H9 (cell line): ENCODE results near the gene ARHGEF33. TPM values are rescaled to one million over a fixed set of nuclear protein-coding genes. Genes with fewer than 3 reads are reported as not detected.

ENCODE experiments used
- DNase-seq: peaks from one replicate; pipeline ENCODE4 v3.0.0-alpha.2; 2017
- H2AFZ ChIP-seq: one replicate; pipeline ENCODE4 v1.6.1; 2013; ENCODE audit warnings: mild to moderate bottlenecking, low read length, control low read depth, moderate library complexity
- H2AK5ac ChIP-seq: 2 replicates; pipeline ENCODE4 v1.6.1; 2013; ENCODE audit warnings: low read length, control low read depth, mixed read lengths; ENCODE audit not compliant: insufficient read length
- H2BK120ac ChIP-seq: one replicate; pipeline ENCODE4 v1.6.1; 2013; ENCODE audit warnings: low read depth, mild to moderate bottlenecking, low read length, control low read depth, inconsistent platforms; ENCODE audit not compliant: poor library complexity, severe bottlenecking
- H2BK12ac ChIP-seq: 2 replicates; pipeline ENCODE4 v1.6.1; 2013; ENCODE audit warnings: low read length, control low read depth, mixed read lengths, low read depth; ENCODE audit not compliant: insufficient read length
- H2BK15ac ChIP-seq: 2 replicates; pipeline ENCODE4 v1.6.1; 2013; ENCODE audit warnings: low read depth, low read length, control low read depth
- H2BK20ac ChIP-seq: one replicate; pipeline ENCODE4 v1.6.1; 2013; ENCODE audit warnings: low read depth, mild to moderate bottlenecking, low read length, control low read depth, inconsistent platforms; ENCODE audit not compliant: poor library complexity, severe bottlenecking
- H2BK5ac ChIP-seq: 2 replicates; pipeline ENCODE4 v1.6.1; 2013; ENCODE audit warnings: low read length, control low read depth, mixed read lengths; ENCODE audit not compliant: insufficient read length
- H3K14ac ChIP-seq: 2 replicates; pipeline ENCODE4 v1.6.1; 2013; ENCODE audit warnings: low read length, control low read depth; ENCODE audit not compliant: insufficient read depth
- H3K18ac ChIP-seq: 2 replicates; pipeline ENCODE4 v1.6.1; 2013; ENCODE audit warnings: low read depth, mild to moderate bottlenecking, mixed read lengths, low read length, control low read depth; ENCODE audit not compliant: insufficient read length
- H3K23ac ChIP-seq: 2 replicates; pipeline ENCODE4 v1.6.1; 2013; ENCODE audit warnings: low read length, control low read depth, mixed read lengths, low read depth; ENCODE audit not compliant: insufficient read length
- H3K23me2 ChIP-seq: 2 replicates; pipeline ENCODE4 v1.6.1; 2013; ENCODE audit warnings: low read depth, mild to moderate bottlenecking, mixed read lengths, low read length, control low read depth; ENCODE audit not compliant: insufficient read length, poor library complexity, severe bottlenecking
- H3K27ac ChIP-seq: 2 replicates; pipeline ENCODE4 v1.5.1; 2013; ENCODE audit warnings: low read length, control low read depth, mixed read lengths, low read depth; ENCODE audit not compliant: insufficient read length
- H3K27me3 ChIP-seq: 2 replicates; pipeline ENCODE4 v1.6.1; 2013; ENCODE audit warnings: low read length, control low read depth, inconsistent platforms; ENCODE audit not compliant: insufficient read depth
- H3K4ac ChIP-seq: 2 replicates; pipeline ENCODE4 v1.6.1; 2013; ENCODE audit warnings: low read depth, mild to moderate bottlenecking, control low read depth, inconsistent platforms, low read length, moderate library complexity
- H3K4me1 ChIP-seq: 2 replicates; pipeline ENCODE4 v1.6.1; 2013; ENCODE audit warnings: low read length, control low read depth, inconsistent platforms; ENCODE audit not compliant: insufficient read depth
- H3K4me2 ChIP-seq: 2 replicates; pipeline ENCODE4 v1.6.1; 2013; ENCODE audit warnings: low read length, control low read depth, mixed read lengths; ENCODE audit not compliant: insufficient read length, insufficient read depth
- H3K56ac ChIP-seq: 2 replicates; pipeline ENCODE4 v1.6.1; 2013; ENCODE audit warnings: low read depth, mild to moderate bottlenecking, mixed read lengths, low read length, control low read depth; ENCODE audit not compliant: insufficient read length
- H3K79me1 ChIP-seq: 2 replicates; pipeline ENCODE4 v1.6.1; 2013; ENCODE audit warnings: low read depth, mild to moderate bottlenecking, moderate library complexity, low read length, control low read depth, inconsistent platforms; ENCODE audit not compliant: insufficient read depth, poor library complexity, severe bottlenecking
- H3K79me2 ChIP-seq: 2 replicates; pipeline ENCODE4 v1.6.1; 2013; ENCODE audit warnings: low read length, control low read depth, inconsistent platforms; ENCODE audit not compliant: insufficient read depth
- H3K9ac ChIP-seq: 2 replicates; pipeline ENCODE4 v1.6.1; 2013; ENCODE audit warnings: low read length, control low read depth, mixed read lengths; ENCODE audit not compliant: insufficient read length; ENCODE audit errors: extremely low read depth
- H3K9me3 ChIP-seq: one replicate; pipeline ENCODE4 v1.6.1; 2013; ENCODE audit warnings: low read depth, low read length, inconsistent platforms; ENCODE audit not compliant: control insufficient read depth
- H3T11ph ChIP-seq: one replicate; pipeline ENCODE4 v1.6.1; 2013; ENCODE audit warnings: mild to moderate bottlenecking, low read length, control low read depth, inconsistent platforms
- H4K20me1 ChIP-seq: one replicate; pipeline ENCODE4 v1.6.1; 2013; ENCODE audit not compliant: control insufficient read depth, insufficient read length, insufficient read depth
- H4K5ac ChIP-seq: 2 replicates; pipeline ENCODE4 v1.6.1; 2013; ENCODE audit warnings: low read depth, mild to moderate bottlenecking, mixed read lengths, low read length, control low read depth; ENCODE audit not compliant: insufficient read length
- H4K8ac ChIP-seq: replicated peaks from 2 replicates; pipeline ENCODE4 v1.6.1; 2013; ENCODE audit warnings: low read length, control low read depth, mixed read lengths, low read depth; ENCODE audit not compliant: insufficient read length
- H4K91ac ChIP-seq: 2 replicates; pipeline ENCODE4 v1.6.1; 2013; ENCODE audit warnings: low read depth, mild to moderate bottlenecking, moderate library complexity, mixed read lengths, low read length, control low read depth; ENCODE audit not compliant: insufficient read length
- H3K27ac Mint-ChIP-seq, 3 experiments: 2 replicates in 2 of 3; 3 replicates in 1 of 3; pipeline ENCODE4 v1.8.0; 2020 to 2021; ENCODE audit warnings: mixed read lengths in 3 of 3, mild to moderate bottlenecking in 1 of 3, moderate library complexity in 1 of 3
- H3K27me3 Mint-ChIP-seq: 2 replicates; pipeline ENCODE4 v1.8.0; 2021; ENCODE audit warnings: low read depth, mild to moderate bottlenecking, moderate library complexity, mixed read lengths
- H3K36me3 Mint-ChIP-seq, 3 experiments: 2 replicates in 2 of 3; 3 replicates in 1 of 3; pipeline ENCODE4 v1.8.0; 2020 to 2021; ENCODE audit warnings: low read depth in 3 of 3, mixed read lengths in 3 of 3; ENCODE audit not compliant: insufficient read depth in 1 of 3
- H3K4me1 Mint-ChIP-seq, 2 experiments: 2 replicates each; pipeline ENCODE4 v1.8.0; 2020; ENCODE audit warnings: mixed read lengths in 2 of 2
- H3K4me3 Mint-ChIP-seq, 2 experiments: 2 replicates in 1 of 2; 3 replicates in 1 of 2; pipeline ENCODE4 v1.8.0; 2020 to 2021; ENCODE audit warnings: mild to moderate bottlenecking in 2 of 2, mixed read lengths in 2 of 2, moderate library complexity in 1 of 2
- H3K9me3 Mint-ChIP-seq, 2 experiments: 2 replicates in 1 of 2; 3 replicates in 1 of 2; pipeline ENCODE4 v1.8.0; 2020; ENCODE audit warnings: mild to moderate bottlenecking in 2 of 2, mixed read lengths in 2 of 2, moderate library complexity in 1 of 2
- WGBS: extraction: QIAGEN DNeasy Blood & Tissue Kit; methylation state at CpG from one replicate; pipeline ENCODE4 v1.1.7; 2013; ENCODE audit warnings: missing lambda C conversion rate, low lambda C conversion rate, mixed read lengths; ENCODE audit not compliant: insufficient read length; ENCODE audit errors: extremely low coverage; 5-methylcytosine and 5-hydroxymethylcytosine counted together
- total RNA-seq: library from RNA; stranded (reverse); gene quantifications from 2 replicates; pipeline ENCODE4 v1.2.1, GENCODE V29; 2021
- TF ChIP-seq, protein P1 (sequence below): fragments of 200-600 bp; sonication (generic); conservative IDR thresholded peaks from 3 replicates; pipeline ENCODE4 v1.8.0; 2021; ENCODE audit warnings: antibody characterized with exemption, mild to moderate bottlenecking

ARHGEF33 gene
- total RNA-seq, 1 experiment from 2014 or later: 0.92 TPM

DNA sequence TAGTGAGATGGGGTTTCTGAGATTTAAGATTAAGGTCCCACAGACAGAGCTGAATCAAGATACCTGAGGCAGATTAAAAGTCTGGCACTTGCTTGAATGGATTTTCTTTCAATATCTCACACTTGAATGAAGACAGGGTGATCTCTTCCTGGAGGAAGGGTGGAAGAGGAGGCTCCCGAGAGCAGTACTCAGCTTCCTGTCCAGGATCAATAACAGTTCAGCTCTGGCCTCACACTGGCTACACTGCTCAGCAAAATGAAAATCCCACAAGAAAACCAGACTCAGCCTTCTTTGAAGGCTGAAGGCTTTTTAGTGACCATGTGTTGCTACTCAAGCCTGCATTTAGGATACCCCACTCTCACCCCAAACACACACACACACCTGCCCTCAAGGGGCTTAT lies 11.1 kb downstream of the ARHGEF33 start:
- Histone ChIP-seq H2BK120ac (no peak overlapping the region), H3K4ac (no peak overlapping the region), H2AFZ (no peak overlapping the region), H3K23ac (no peak overlapping the region), H4K8ac (no peak overlapping the region), H3K9me3 (no peaks in the 10 kb centered on the region), H4K5ac (no peak overlapping the region), H2BK12ac (no peak overlapping the region), H3K27ac (no peak overlapping the region), H3K9ac (no peak overlapping the region), H3K18ac (no peak overlapping the region), H4K20me1 (no peaks in the 10 kb centered on the region), H3T11ph (no peak overlapping the region), H2BK5ac (no peak overlapping the region), H2AK5ac (no peak overlapping the region), H3K23me2 (no peaks in the 10 kb centered on the region), H2BK20ac (no peak overlapping the region), H3K14ac (no peak overlapping the region), H3K4me1 (no peaks in the 10 kb centered on the region), H2BK15ac (no peak overlapping the region), H3K79me2 (no peaks in the 10 kb centered on the region), H3K27me3 (no peaks in the 10 kb centered on the region), H4K91ac (no peak overlapping the region), H3K56ac (no peak overlapping the region), H3K4me2 (no peak overlapping the region), H3K79me1 (no peaks in the 10 kb centered on the region)
- Mint-ChIP-seq H3K4me1 (0 out of 4 replicates have a peak, but pooled peaks cover 0 to 3% of the 10 kb centered on the region in 2 experiments), H3K9me3 (no peaks in the 10 kb centered on the region), H3K36me3 (no peaks in the 10 kb centered on the region), H3K27ac (no peak overlapping the region), H3K27me3 (no peaks in the 10 kb centered on the region), H3K4me3 (no peak overlapping the region)
- DNase-seq: no peak
- WGBS: no CpG with 5 or more reads among the region's 1 CpG
- TF ChIP-seq, protein P1, sequence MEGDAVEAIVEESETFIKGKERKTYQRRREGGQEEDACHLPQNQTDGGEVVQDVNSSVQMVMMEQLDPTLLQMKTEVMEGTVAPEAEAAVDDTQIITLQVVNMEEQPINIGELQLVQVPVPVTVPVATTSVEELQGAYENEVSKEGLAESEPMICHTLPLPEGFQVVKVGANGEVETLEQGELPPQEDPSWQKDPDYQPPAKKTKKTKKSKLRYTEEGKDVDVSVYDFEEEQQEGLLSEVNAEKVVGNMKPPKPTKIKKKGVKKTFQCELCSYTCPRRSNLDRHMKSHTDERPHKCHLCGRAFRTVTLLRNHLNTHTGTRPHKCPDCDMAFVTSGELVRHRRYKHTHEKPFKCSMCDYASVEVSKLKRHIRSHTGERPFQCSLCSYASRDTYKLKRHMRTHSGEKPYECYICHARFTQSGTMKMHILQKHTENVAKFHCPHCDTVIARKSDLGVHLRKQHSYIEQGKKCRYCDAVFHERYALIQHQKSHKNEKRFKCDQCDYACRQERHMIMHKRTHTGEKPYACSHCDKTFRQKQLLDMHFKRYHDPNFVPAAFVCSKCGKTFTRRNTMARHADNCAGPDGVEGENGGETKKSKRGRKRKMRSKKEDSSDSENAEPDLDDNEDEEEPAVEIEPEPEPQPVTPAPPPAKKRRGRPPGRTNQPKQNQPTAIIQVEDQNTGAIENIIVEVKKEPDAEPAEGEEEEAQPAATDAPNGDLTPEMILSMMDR: no peak
